ENCODE data around the gene CILP2.

DNA sequence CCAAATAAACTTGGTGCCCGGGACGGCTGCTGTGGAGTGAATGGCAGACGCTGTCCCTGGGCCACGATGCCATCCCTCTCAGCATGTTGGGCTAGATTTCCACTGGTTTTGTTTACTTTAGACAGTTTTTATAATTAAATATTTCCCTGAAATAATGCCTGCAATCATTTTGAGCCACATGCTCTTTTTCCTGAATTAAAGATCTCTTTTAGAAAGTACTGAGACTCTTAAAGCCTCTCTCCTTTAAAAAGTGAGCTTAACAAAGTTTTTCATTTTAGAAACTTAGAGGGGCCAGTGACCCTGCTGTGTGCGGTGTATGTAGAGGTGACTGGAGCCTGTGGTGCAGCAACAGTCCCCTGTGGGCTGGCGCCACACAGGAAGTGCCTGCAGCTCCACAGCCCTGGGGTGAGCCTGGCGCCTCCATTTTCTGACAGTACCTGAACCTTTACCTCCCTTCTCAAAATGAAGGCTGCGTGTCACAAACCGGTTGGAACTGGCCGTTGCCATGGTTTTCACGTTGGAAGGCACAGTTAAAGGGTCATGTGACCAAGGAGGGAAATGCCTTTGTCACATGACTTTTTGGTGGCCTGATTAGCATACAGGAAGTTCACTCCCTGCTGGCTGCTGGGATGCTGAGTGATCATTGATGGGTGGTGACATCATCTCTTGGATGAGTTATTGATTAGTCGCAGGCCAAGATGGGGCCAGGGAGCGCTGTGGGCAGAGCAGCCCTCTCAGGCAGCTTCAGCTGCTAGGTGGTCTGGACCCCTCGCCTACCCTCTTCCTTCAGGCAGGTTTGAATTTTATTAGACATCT, 49.0 kb upstream of the CILP2 start:
- no peak for TF ChIP-seq RFX5 (IDR thresholded peaks at IDR 0.05; ENCODE audit: low read depth, low read length)
- no peak for TF ChIP-seq RAD21 (IDR thresholded peaks at IDR 0.05; ENCODE audit: low read length)
- no peak for TF ChIP-seq SMC3 (IDR thresholded peaks at IDR 0.05; ENCODE audit: low read depth, low read length)
- TF ChIP-seq, protein P1, sequence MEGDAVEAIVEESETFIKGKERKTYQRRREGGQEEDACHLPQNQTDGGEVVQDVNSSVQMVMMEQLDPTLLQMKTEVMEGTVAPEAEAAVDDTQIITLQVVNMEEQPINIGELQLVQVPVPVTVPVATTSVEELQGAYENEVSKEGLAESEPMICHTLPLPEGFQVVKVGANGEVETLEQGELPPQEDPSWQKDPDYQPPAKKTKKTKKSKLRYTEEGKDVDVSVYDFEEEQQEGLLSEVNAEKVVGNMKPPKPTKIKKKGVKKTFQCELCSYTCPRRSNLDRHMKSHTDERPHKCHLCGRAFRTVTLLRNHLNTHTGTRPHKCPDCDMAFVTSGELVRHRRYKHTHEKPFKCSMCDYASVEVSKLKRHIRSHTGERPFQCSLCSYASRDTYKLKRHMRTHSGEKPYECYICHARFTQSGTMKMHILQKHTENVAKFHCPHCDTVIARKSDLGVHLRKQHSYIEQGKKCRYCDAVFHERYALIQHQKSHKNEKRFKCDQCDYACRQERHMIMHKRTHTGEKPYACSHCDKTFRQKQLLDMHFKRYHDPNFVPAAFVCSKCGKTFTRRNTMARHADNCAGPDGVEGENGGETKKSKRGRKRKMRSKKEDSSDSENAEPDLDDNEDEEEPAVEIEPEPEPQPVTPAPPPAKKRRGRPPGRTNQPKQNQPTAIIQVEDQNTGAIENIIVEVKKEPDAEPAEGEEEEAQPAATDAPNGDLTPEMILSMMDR (conservative IDR thresholded peaks at IDR 0.05; ENCODE audit: low read depth, low read length) = no peak
- TF ChIP-seq, protein P2, sequence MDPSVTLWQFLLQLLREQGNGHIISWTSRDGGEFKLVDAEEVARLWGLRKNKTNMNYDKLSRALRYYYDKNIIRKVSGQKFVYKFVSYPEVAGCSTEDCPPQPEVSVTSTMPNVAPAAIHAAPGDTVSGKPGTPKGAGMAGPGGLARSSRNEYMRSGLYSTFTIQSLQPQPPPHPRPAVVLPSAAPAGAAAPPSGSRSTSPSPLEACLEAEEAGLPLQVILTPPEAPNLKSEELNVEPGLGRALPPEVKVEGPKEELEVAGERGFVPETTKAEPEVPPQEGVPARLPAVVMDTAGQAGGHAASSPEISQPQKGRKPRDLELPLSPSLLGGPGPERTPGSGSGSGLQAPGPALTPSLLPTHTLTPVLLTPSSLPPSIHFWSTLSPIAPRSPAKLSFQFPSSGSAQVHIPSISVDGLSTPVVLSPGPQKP (IDR thresholded peaks at IDR 0.05; ENCODE audit: borderline replicate concordance, low read depth, low read length) = no peak
- 0 out of 2 replicates have a peak, but pooled peaks have one; percentile 4 for TF ChIP-seq NFE2L2 (IDR thresholded peaks at IDR 0.05; ENCODE audit: low read depth, low read length)
- TF ChIP-seq, protein P3, sequence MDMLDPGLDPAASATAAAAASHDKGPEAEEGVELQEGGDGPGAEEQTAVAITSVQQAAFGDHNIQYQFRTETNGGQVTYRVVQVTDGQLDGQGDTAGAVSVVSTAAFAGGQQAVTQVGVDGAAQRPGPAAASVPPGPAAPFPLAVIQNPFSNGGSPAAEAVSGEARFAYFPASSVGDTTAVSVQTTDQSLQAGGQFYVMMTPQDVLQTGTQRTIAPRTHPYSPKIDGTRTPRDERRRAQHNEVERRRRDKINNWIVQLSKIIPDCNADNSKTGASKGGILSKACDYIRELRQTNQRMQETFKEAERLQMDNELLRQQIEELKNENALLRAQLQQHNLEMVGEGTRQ (IDR thresholded peaks at IDR 0.05; ENCODE audit: low read depth, low read length) = peak; percentile 99
- no peak for TF ChIP-seq MAZ (IDR thresholded peaks at IDR 0.05; ENCODE audit: borderline replicate concordance, low read depth, low read length)

Measured in IMR-90 (cell line).